Raji (cell line): Measurements from ENCODE around the gene PDHB.

Experiments used
- POLR2A ChIP-seq: IDR thresholded peaks from 2 replicates; pipeline ENCODE4 v1.6.1; 2011; ENCODE audit warnings: low read depth, low read length, control low read depth; ENCODE audit not compliant: insufficient read depth

PDHB gene

DNA sequence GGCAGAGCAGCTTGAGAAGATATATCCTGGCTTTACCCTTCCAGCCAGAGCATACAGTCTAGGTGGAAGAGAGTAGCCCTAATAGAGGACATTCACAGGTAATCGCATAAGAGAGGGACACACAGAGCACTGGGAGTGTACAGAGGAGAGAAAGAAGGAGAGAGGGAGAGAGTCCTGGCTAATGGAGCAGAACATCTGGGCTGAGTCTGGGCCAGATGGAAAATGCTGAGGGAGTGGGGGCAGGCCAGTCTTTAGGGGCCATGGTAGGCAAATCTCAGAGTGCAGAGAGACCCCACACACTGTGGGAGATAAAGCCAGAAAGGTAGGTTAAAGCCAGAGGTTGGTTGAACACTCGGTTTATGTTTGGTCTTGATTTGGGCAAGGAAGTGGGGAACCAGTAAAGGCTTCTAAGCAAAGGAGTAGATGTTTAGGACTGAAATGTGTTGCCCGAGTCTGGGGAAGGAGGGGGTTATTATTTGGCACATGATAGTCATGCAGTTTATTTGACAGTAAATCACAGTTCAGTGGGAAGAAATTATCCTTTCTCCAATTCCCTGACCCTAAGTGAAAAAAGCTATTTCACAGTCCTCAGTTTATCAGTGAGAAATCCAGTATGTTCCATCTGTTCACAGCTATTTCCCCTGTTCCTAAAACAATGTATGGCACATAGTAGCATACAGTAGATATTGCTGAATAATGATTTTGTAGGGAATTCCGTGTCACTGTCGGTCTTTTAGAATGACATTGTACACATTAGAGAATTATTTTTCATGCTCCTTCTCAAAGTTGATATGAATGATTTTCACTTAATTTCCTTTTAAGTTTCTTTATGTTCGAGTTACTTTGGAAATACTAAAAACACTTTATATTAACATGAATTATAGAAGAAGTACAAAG is 45.7 kb downstream of the PDHB start:
- no peak for TF ChIP-seq POLR2A

DNA sequence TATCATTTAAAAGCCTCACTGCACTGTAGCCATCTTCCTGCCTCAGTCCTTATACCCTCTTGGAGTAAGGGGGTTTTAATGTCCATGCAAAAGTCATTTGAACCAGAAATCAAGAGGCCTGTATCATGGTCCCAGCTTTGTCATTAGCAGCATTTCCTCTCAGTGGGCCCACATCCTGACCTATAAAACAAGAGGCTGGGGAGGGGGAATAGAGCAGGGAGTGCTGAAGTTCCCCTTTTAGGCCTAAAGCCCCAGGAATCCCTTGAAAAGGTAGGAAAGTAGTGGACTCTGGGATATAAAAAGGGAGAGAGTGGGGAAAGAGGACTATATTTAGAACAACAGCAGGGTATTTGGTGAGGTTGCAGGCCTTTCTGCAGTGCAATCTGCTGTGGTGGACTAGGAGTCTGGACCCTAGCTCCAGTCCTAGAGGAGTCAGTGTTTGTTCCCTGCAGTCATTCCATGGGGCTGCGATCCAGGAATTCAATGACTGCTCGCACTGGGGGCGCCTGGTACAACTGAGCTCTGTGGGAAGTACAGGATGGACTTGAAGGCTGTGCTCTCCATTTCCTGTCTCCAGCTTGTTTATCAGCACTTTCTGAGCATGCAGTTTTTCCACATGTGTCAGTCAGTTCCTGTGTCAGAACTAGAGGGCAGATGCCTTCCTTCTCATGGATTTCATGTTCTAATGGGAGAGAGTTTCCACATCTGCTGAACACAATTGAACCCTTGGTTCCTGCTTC is 46.8 kb downstream of the PDHB start:
- TF ChIP-seq POLR2A, result no peak

- TF ChIP-seq POLR2A, result no peak
Measured at GRCh38 chr3:58384381-58385090, 49.1 kb downstream of the PDHB start.

DNA sequence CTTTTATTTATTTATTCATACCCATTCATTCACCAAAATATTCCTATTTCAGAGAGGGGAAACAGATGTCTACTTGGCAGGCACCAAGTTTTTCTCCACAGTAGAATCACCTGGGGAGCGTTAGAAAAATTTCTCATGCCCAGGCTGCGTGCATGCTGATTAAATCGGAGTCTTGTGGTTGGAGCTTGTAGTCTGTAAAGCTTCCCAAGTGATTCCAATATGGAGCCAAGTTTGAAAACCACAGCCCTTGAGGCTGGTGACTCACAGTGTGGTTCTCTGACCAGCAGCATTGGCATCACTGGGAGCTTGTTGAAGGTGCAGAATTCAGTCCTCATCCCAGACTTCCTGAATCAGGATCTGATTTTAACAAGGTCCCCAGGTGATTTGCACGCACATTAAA is 49.7 kb downstream of the PDHB start:
- no peak for TF ChIP-seq POLR2A

DNA sequence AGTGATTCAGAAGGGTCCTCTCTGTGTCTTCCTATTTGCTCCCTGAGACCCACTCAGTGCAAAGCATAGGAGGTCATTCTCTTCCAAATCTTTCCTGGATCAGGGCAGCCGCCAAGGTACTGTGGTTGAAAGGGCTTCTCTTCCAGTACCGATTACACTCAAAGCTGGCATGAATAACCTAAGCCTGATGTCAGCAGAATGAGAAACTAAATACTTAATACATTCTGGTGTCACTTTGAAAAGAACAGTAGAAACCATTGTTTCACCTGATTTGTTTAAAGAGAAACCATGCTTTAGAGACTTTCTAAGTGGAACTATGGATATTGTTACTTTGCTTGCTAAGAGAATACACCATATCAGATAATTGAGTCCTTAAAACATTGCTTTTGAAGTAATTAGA is 50.2 kb downstream of the PDHB start:
- no peak for TF ChIP-seq POLR2A

DNA sequence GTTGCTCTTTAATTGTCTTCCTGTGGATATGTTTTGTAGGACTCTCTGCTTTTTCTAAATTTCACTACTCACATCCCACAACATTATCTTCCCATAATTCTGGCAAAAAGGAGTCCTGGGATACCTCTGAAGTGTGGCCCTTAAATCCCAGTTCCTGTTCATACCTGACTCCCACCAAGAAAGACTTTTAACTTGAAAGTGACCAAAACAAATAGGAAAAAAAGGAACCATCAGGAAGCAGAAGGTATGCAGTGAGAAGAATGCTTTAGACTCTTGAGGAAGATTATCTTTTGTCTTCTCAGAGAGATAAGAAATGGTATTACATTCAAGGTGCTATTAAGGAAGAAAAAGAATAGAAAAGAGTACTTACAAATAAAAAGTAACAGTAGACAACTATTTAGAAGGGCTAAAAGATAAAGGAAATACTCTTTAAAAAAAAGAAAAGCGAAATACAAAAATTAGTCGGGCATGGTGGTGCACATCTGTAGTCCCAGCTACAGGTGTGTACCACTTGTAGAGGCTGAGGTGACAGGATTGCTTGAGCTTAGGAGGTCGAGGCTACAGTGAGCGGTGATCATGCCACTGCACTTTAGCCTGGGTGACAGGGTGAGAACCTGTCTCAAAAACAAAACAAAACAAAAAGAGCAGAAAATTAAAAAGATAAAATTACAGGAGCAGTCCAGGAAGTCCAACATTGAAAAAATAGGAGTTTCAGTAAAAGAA is 54.1 kb downstream of the PDHB start:
- no peak for TF ChIP-seq POLR2A

- TF ChIP-seq POLR2A, result no peak
Measured at GRCh38 chr3:58377750-58378149, 55.9 kb downstream of the PDHB start.
